ENCODE results near the gene LYZL6. TPM values are rescaled to one million over a fixed set of nuclear protein-coding genes. Genes with fewer than 3 reads are reported as not detected.

Gene LYZL6
- total RNA-seq, 2 experiments from 2014 or later, result not detected

DNA sequence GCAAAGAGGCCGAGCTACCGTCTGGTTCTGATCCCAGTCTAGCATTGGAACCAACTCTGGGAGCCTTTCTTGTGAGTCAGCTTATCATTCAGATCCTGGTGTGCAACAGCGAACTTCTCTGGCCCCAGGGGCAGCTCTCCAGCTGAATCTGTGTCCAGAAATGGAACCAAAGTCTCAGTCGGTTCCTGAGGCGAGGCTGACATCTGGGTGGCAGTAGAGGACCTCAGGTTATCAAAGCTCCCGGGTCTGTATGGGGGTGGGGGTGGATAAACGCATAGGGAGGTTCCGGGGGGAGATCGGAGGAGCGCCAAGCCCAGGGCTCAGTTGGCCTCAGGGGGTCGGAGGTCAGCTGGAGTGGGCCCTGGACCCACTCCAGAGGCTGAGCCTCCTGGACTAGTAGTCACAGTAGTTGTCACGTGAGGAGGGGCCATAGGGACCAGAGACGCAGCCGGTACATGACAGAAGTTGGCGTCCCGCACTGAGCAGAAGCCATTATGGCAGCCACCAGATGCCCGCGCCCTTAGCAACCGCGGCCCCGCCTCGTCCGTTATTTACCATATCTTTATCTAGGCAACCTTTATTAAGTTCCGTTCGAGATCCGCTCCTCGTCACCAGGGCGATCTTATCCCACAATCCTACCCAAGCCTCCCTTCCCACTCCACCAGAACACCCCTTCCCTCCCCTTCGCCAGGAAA lies 25.8 kb downstream of the LYZL6 start:
- peaks cover 19% of the 10 kb centered on the region for H3K4me1 ChIP-seq (ENCODE audit: insufficient read depth, low read length)
- H3K36me3 ChIP-seq (ENCODE audit: insufficient read depth, low read length), result no peaks in the 10 kb centered on the region
- ChIA-PET CTCF (no interaction called here), POLR2A (no interaction called here)
- TF ChIP-seq, protein P1, sequence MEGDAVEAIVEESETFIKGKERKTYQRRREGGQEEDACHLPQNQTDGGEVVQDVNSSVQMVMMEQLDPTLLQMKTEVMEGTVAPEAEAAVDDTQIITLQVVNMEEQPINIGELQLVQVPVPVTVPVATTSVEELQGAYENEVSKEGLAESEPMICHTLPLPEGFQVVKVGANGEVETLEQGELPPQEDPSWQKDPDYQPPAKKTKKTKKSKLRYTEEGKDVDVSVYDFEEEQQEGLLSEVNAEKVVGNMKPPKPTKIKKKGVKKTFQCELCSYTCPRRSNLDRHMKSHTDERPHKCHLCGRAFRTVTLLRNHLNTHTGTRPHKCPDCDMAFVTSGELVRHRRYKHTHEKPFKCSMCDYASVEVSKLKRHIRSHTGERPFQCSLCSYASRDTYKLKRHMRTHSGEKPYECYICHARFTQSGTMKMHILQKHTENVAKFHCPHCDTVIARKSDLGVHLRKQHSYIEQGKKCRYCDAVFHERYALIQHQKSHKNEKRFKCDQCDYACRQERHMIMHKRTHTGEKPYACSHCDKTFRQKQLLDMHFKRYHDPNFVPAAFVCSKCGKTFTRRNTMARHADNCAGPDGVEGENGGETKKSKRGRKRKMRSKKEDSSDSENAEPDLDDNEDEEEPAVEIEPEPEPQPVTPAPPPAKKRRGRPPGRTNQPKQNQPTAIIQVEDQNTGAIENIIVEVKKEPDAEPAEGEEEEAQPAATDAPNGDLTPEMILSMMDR (IDR thresholded peaks at IDR 0.05), result no peak
- intact Hi-C loops (cut with DNase I, micrococcal nuclease), result no loop called here
- no peak for ATAC-seq (ENCODE audit: poor library complexity)
- Mint-ChIP-seq H3K27me3 (no peaks in the 10 kb centered on the region), H3K36me3 (ENCODE audit: low read depth) (no peaks in the 10 kb centered on the region), H3K4me1 (ENCODE audit: low read depth) (peaks cover 7% of the 10 kb centered on the region), H3K27ac (no peak overlapping the region), H3K9me3 (no peaks in the 10 kb centered on the region), H3K4me3 (no peak overlapping the region)
- H3K27ac ChIP-seq (ENCODE audit: low read depth in 1 of 2, low read length in 2 of 2), result no peak overlapping the region
- H3K27me3 ChIP-seq (ENCODE audit: control insufficient read depth in 1 of 2, insufficient read depth in 2 of 2, low read length in 2 of 2), result no peaks in the 10 kb centered on the region
- H3K9me3 ChIP-seq (ENCODE audit: control insufficient read depth in 1 of 2, insufficient read depth in 1 of 2, low read length in 2 of 2), result no peaks in the 10 kb centered on the region
- no peak overlapping the region for H3K4me3 ChIP-seq (ENCODE audit: low read length)
- DNase-seq, result no peak

DNA sequence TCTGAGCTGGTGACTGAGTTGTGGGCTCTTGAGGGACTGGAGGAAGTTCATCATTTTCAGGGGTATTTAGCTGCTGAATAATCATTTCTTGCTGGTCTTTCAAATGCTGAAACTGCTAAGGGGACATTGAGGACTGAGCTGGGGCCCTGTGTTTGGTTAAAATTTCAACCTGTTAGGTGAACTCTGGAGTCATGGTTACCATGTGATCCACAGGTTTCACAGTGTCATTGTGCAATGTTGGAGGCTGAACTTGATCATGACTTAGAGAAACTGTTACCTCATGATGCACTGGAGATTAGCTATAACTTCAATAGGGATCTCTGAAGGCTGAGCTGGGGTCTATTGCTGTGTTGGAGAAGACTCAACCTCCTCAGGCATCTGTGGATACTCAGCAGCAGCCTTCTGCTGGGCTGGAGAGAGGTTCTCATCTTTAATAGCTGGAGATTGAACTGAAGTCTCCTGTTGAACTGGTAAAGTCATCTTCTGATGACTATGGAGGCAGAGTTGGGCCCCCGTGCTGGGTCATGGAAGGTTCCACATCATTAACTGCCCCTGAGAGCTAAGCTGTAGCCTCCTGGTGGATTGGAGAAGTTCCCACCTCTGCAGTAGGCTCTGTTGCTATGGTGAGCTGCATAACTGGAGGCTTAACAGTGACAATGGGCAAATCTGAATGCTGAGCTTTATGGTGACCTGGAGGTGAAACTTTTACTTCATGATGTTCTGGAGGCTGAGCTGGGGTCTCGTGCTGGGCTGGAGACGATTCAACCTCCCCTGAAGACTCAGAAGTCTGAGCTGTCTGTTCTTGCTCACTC lies 28.2 kb downstream of the LYZL6 start:
- Mint-ChIP-seq H3K4me3 (no peak overlapping the region), H3K27ac (no peak overlapping the region)
- POLR2A ChIA-PET, result no interaction called here

DNA sequence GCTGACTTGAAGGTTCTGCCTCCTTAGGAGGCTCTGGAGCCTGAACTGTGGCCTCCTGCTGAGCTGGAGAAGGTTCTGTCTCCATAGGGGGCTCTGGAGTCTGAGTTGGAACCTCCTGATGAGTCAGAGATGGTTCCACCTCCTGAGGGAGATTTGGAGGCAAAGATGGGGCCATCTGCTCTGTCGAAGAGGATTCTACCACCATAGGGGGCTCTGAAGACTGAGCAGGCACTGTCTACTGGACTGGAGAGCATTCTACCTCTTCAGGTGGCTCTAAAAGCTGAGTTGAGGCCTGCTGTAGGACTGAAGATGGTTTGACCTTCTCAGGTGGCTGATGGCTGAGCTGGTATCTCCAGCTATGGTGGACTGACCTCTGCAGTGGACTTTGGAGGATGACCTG lies 29.2 kb downstream of the LYZL6 start:
- POLR2A ChIA-PET, result interaction anchor here (0.7 to 0.9 kb wide), 2 partner anchors 13 to 14 kb away, joined by 3 read pairs; no protein-coding TSS in a partner anchor

More for the DNA sequence above, 28.2 kb downstream of the LYZL6 start:
- intact Hi-C loops (cut with DNase I, micrococcal nuclease), result no loop called here
- Histone ChIP-seq H3K36me3 (ENCODE audit: insufficient read depth, low read length) (no peaks in the 10 kb centered on the region), H3K4me1 (ENCODE audit: insufficient read depth, low read length) (peaks cover 19% of the 10 kb centered on the region), H3K9me3 (ENCODE audit: control insufficient read depth in 1 of 2, insufficient read depth in 1 of 2, low read length in 2 of 2) (no peaks in the 10 kb centered on the region), H3K27me3 (ENCODE audit: control insufficient read depth in 1 of 2, insufficient read depth in 2 of 2, low read length in 2 of 2) (no peaks in the 10 kb centered on the region), H3K27ac (ENCODE audit: low read depth in 1 of 2, low read length in 2 of 2) (no peak overlapping the region), H3K4me3 (ENCODE audit: low read length) (no peak overlapping the region)
- Mint-ChIP-seq H3K36me3 (ENCODE audit: low read depth) (no peaks in the 10 kb centered on the region), H3K9me3 (no peaks in the 10 kb centered on the region), H3K27me3 (no peaks in the 10 kb centered on the region), H3K4me1 (ENCODE audit: low read depth) (peaks cover 7% of the 10 kb centered on the region)
- DNase-seq, result no peak
- no peak for ATAC-seq (ENCODE audit: poor library complexity)
- TF ChIP-seq, protein P1 (IDR thresholded peaks at IDR 0.05), result no peak
- CTCF ChIA-PET, result no interaction called here

More for the DNA sequence above, 29.2 kb downstream of the LYZL6 start:
- intact Hi-C loops (cut with DNase I, micrococcal nuclease), result no loop called here
- Mint-ChIP-seq H3K9me3 (no peaks in the 10 kb centered on the region), H3K27me3 (no peaks in the 10 kb centered on the region), H3K36me3 (ENCODE audit: low read depth) (no peaks in the 10 kb centered on the region), H3K27ac (no peak overlapping the region), H3K4me3 (no peak overlapping the region), H3K4me1 (ENCODE audit: low read depth) (no peaks in the 10 kb centered on the region)
- peaks cover 19% of the 10 kb centered on the region for H3K4me1 ChIP-seq (ENCODE audit: insufficient read depth, low read length)
- no peak overlapping the region for H3K27ac ChIP-seq (ENCODE audit: low read depth in 1 of 2, low read length in 2 of 2)
- CTCF ChIA-PET, result no interaction called here
- TF ChIP-seq, protein P1 (IDR thresholded peaks at IDR 0.05), result no peak
- no peaks in the 10 kb centered on the region for H3K27me3 ChIP-seq (ENCODE audit: control insufficient read depth in 1 of 2, insufficient read depth in 2 of 2, low read length in 2 of 2)
- ATAC-seq (ENCODE audit: poor library complexity) (no peak), DNase-seq (no peak)
- H3K4me3 ChIP-seq (ENCODE audit: low read length), result no peak overlapping the region
- no peaks in the 10 kb centered on the region for H3K9me3 ChIP-seq (ENCODE audit: control insufficient read depth in 1 of 2, insufficient read depth in 1 of 2, low read length in 2 of 2)
- H3K36me3 ChIP-seq (ENCODE audit: insufficient read depth, low read length), result no peaks in the 10 kb centered on the region
